ENCODE measurements around the gene RNF186.

Gene RNF186

GRCh38 chr1:19814681-19815503, at the start of gene RNF186:
RNF186 (minus strand) TSS chr1:19815283; CDS start chr1:19815101, 182 bp downstream.
- no peak for TF ChIP-seq CTCF (IDR thresholded peaks at IDR 0.05)

GRCh38 chr1:19864570-19865160, 49.6 kb upstream of the RNF186 start:
- TF ChIP-seq CTCF (IDR thresholded peaks at IDR 0.05) = no peak

GRCh38 chr1:19862944-19863343, 47.9 kb upstream of the RNF186 start:
- no peak for TF ChIP-seq CTCF (IDR thresholded peaks at IDR 0.05)

GRCh38 chr1:19861842-19862530, 46.9 kb upstream of the RNF186 start:
- TF ChIP-seq CTCF (IDR thresholded peaks at IDR 0.05) = no peak

- no peak for TF ChIP-seq CTCF (IDR thresholded peaks at IDR 0.05)
Measured at GRCh38 chr1:19861034-19861433, 46.0 kb upstream of the RNF186 start.

GRCh38 chr1:19860418-19860817, 45.3 kb upstream of the RNF186 start:
- TF ChIP-seq CTCF (IDR thresholded peaks at IDR 0.05) = no peak

- TF ChIP-seq CTCF (IDR thresholded peaks at IDR 0.05) = no peak
Measured at GRCh38 chr1:19859876-19860275, 44.8 kb upstream of the RNF186 start.

All from LNCAP (cell line).